Measurements from ENCODE around the gene SEZ6L2.
A peak's percentile ranks its signal among the peaks of the same experiment; 100 is the strongest.

Gene SEZ6L2

DNA sequence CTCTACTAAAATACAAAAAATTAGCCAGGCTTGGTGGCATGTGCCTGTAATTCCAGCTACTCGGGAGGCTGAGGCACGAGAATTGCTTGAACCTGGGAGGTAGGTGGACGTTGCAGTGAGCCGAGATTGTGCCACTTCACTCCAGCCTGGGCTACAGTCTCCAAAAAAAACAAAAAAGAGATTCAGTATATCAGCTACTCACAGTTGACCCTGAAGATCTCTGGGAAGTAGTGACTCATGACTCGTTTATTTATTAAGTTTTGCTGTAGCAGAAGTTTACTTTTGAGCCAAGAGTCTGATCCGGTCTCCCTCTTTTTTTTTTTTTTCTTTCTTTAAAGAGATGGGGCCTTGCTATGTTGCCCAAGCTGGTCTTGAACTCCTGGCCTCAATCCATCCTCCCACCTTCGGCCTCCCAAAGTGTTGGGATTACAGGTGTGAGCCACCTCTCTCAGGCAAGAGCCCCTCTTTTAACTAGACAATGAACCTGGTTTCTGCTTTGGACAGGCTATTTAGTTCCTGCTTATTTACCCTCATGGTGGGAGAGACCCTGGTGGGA, 74.7 kb downstream of the SEZ6L2 start:
- DNase-seq (ENCODE audit: low read depth), result peak; percentile 87

- DNase-seq (ENCODE audit: low read depth), result peak; percentile 94
These were observed 77.7 kb downstream of the SEZ6L2 start for GRCh38 chr16:29821643-29822115.
